Fibroblast of the conjunctiva (primary cell): ENCODE data around the gene DDX51.
"Not testable (repeated sequence)": the region's sequence is repeated elsewhere in the genome, so short reads cannot be mapped to it uniquely, and the experiment has no call there.

Source experiments
- DNase-seq: peaks from one replicate; pipeline ENCODE4 v3.0.0-alpha.2; 2010; ENCODE audit warnings: low read depth

The DDX51 gene

GRCh38 chr12:132153501-132154340 is 9.6 kb upstream of the DDX51 start:
- peak; percentile 54 for DNase-seq

GRCh38 chr12:132152953-132153352 is 8.8 kb upstream of the DDX51 start:
- no peak for DNase-seq

DNA sequence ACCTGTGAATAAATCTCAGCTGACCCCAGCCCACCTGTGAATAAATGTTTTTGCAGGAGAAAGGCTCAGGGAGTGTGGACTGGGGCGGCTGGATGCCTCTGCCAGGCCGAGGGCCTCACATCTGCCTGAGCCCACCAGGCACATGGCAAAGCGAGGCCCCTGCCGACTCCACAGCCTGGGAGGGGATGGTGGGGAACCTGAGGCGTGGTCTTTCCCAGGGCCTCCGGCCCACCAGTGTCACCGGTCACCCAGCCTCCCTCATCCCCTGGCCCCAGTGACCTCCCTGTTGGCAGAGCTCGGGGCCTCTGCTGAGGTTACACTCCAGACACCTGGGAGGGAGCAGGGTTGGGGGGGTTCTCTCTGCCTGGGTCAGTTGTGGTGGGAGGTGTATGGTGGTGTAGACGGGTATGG is 8.3 kb upstream of the DDX51 start:
- no peak for DNase-seq

DNA sequence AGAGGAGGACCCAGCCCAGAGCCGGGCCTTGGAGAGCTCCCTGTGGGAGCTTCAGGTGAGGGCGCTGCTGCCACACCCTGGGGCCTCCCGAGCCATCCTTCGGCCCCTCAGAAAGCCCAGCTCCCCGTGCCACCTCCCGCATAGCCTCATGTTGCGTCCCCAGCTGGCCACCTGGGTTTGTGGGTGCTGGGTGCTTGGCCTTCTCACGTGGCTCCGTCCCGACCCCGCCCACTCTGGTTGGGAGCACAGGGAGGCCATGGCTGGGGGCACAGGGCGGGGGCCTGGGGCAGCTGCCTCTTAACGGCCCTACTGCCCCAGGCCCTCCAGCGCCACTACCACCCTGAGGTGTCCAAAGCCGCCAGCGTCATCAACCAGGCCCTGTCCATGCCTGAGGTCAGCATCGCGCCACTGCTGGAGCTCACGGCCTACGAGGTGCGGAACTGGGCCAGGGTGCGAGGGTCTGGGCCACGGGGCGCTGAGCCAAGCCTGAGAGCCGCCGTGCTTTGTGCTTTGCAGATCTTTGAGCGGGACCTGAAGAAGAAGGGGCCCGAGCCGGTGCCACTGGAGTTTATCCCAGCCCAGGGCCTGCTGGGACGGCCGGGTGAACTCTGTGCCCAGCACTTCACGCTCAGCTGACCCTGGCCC is 7.8 kb upstream of the DDX51 start:
- DNase-seq: no peak

- DNase-seq: no peak
These were observed 7.1 kb upstream of the DDX51 start for GRCh38 chr12:132151145-132151765.

GRCh38 chr12:132150780-132151144 is 6.6 kb upstream of the DDX51 start:
- DNase-seq: no peak

- DNase-seq: not testable (repeated sequence)
These were observed 5.4 kb upstream of the DDX51 start for GRCh38 chr12:132149526-132149925.

GRCh38 chr12:132148368-132149045 is 4.4 kb upstream of the DDX51 start:
- no peak for DNase-seq

GRCh38 chr12:132147423-132148367 is 3.6 kb upstream of the DDX51 start:
- DNase-seq: no peak

DNA sequence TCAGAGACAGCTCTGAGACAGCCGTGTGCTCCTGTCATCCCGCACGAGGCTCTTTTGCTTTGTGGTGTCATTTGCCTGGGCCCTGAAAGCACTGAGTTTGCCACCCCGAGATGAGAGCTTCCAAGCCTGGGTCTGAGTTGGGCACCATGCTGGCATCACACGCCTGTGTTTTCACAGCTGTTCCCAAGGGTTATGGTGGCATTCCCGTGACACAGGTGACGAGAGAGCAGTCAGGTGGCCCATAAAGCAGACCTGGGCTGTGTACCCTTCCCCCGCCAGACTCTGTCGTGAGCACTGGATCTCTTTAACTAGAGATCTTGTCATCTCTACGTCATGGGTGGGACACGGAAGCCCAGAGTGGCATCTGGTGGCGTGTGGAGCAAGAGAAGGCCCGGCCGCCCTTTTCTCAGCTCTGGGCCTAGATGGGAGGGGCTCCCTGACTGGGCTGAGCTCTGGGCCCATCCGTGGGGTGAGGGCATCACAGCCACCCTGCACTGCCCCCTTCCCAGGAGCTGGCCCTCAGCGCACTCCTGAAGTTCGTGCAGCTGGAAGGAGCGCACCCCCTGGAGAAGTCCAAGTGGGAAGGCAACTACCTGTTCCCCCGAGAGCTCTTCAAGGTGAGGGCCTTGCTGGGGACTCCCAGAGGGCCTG is 2.8 kb upstream of the DDX51 start:
- DNase-seq: no peak

DNA sequence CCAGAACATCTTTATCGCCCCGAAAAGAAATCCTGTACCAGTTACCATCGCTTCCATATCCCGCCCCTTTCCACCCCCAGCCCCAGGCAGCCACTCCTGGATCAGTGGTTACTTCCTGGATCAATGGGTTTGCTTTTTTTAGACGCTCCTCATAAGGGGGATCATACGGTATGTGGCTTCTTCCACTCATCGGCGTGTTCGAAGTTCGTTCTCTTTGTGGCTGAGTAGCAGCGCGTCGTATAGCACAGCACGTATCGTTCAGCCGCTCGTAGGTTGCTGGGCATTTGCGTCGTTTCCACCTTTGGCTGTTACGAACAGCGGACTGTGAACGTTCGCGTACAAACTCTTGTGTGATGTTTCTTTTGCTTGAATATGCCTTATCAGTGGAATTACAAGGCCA is 2.0 kb upstream of the DDX51 start:
- DNase-seq: no peak

- DNase-seq: no peak
These were observed 1.2 kb upstream of the DDX51 start for GRCh38 chr12:132145334-132145733.

DNA sequence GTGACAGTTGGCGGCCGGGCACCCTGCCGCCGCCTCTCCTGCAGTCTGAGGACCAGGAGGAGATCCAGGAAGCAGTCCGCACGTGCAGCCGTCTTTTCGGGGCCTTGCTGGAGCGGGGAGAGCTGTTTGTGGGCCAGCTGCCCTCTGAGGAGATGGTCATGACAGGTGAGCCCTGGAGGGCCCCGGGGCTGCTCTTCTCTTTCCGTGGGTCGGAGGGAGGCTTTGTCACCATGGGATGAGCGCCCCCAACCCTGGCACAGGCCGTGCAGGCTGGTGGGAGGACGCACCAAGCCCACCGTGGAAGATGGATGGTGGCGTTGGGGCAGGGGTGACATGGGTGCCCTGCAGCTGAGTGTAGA is 670 bp upstream of the DDX51 start:
- no peak for DNase-seq

GRCh38 chr12:132143336-132144071 is 615 bp downstream of the DDX51 start:
- DNase-seq: no peak

DNA sequence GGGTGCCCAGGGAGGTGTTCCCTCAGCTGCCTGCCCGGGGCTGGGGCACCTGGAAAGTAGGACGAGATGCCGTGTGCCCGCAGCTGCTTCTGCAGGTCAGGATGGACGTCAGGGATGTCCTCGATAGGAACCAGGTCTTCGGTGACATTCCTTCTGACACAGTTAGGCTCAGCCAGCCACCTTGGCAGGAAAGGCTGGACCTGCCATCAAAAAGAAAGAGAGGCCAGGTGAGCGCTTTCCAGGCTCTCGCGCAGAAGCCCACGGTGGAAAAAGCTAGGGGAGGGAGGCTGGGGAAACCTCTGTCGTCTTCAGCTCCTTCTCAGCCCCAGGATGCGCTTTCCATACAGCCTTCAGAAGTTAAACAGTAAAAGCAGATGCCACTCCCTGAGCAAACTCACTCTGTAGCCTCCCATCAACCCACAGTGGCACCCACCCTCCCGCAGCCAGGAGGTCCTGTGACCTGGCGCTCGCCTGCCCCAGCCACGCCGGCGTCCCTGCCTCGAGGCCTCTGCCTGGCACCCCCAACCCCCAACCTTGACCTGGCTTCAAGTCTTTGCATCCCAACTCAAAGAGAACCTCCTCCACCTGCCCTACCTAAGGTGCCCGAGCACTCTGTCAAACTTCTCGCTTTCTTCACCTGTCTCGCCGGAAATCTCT is 1.3 kb downstream of the DDX51 start:
- DNase-seq: no peak

GRCh38 chr12:132141976-132142678 is 2.0 kb downstream of the DDX51 start:
- no peak for DNase-seq

DNA sequence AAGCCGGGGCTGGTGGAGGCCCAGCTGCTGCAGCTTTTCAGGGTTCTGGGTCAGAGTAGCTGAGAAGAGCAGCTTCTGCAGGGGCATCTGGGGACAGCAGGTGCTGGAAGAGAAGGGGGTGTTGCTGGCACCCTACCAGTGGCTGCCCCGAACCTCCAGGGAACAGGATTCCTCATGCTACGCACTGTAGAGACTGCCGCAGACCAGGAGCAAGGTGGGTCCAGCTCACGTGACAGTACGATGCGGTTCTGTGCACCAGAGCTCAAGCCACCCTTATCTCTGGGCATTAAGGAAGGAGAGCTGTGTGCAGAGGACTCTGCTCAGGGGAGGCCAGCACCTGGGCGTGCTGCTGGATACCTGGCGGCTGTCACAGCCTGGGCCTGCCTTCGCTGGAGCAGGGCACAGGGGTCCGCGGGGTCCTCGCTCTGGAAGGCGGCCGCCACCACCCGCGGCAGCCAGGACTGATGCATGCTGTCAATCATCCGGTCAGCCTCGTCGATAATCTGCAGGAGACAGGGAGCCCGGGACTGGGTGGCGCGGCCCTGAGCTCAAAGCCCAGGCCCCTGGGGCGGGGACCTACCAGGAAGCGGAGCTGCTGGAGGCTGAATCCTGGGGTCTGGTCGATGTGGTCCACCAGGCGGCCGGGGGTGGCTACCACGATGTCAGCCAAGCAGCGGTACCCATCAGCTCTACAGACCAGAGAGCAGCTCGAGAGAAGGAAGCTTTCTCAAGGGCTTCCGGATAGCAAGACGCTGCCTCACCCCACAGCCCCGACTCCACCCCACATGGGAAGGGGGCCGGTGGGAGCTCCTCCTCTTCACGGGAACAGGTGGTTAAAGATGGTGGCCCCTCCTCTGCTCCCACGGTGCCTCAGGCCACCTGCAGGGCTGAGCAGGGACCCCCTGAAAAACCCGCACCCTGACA is 2.9 kb downstream of the DDX51 start:
- no peak for DNase-seq

DNA sequence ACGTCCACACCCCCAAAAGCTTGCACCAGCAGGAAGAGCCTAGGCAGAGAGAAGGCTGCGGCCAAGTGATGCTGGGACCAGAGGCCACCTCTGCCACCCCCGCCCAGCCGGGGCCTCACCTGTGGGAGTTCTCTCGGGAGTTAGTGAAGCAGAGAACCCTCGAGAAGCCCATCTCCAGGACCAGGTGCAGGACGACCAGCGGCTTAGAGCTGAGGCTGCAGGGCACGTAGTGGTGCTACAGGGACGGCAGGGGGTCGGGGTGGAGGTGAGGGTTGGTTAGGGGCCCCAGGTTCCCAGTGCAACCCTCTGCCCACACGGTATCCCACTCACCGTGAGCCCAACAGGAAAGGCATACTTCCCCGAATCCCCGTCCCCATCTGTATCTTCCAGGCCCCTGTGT is 3.6 kb downstream of the DDX51 start:
- no peak for DNase-seq
